ENCODE results near the gene UBE2C. TPM values are rescaled to one million over a fixed set of nuclear protein-coding genes. Genes with fewer than 3 reads are reported as not detected.
"Not testable (repeated sequence)": the region's sequence is repeated elsewhere in the genome, so short reads cannot be mapped to it uniquely, and the experiment has no call there.

UBE2C gene
- 100 to 1,000 TPM; 185 to 188 TPM for total RNA-seq

- Mint-ChIP-seq H3K9me3 (no peaks in the 10 kb centered on the region), H3K4me1 (peaks cover 13% of the 10 kb centered on the region), H3K27me3 (no peaks in the 10 kb centered on the region), H3K36me3 (peaks cover 50% of the 10 kb centered on the region), H3K27ac (peak within 1 kb of the TSS; percentile 90), H3K4me3 (peak within 1 kb of the TSS; percentile 98)
- peak; percentile 95 for DNase-seq
Measured at GRCh38 chr20:45812157-45813005, at the start of gene UBE2C. Gene UBE2C (plus strand): TSS chr20:45812644. CDS start chr20:45812696, 52 bp downstream.

GRCh38 chr20:45764618-45765282 lies 47.7 kb upstream of the UBE2C start:
- H3K4me1 Mint-ChIP-seq, DNase-seq, H3K36me3 Mint-ChIP-seq, H3K9me3 Mint-ChIP-seq, H3K4me3 Mint-ChIP-seq, H3K27ac Mint-ChIP-seq, H3K27me3 Mint-ChIP-seq: not testable (repeated sequence)

GRCh38 chr20:45765307-45765875 lies 47.1 kb upstream of the UBE2C start:
- Mint-ChIP-seq H3K36me3 (no peaks in the 10 kb centered on the region), H3K27ac (no peak overlapping the region), H3K4me3 (no peak overlapping the region), H3K4me1 (no peaks in the 10 kb centered on the region), H3K27me3 (peaks cover 4% of the 10 kb centered on the region), H3K9me3 (no peaks in the 10 kb centered on the region)
- no peak for DNase-seq

- no peak for DNase-seq
- H3K4me3 Mint-ChIP-seq: no peak overlapping the region
- H3K9me3 Mint-ChIP-seq: no peaks in the 10 kb centered on the region
- peaks cover 3% of the 10 kb centered on the region for H3K4me1 Mint-ChIP-seq
- H3K27ac Mint-ChIP-seq: no peak overlapping the region
- no peaks in the 10 kb centered on the region for H3K36me3 Mint-ChIP-seq
- H3K27me3 Mint-ChIP-seq: peaks cover 3% of the 10 kb centered on the region
Measured at GRCh38 chr20:45765980-45766379, 46.5 kb upstream of the UBE2C start.

- H3K27ac Mint-ChIP-seq: no peak overlapping the region
- no peak for DNase-seq
Measured at GRCh38 chr20:45768479-45768878, 44.0 kb upstream of the UBE2C start.

DNA sequence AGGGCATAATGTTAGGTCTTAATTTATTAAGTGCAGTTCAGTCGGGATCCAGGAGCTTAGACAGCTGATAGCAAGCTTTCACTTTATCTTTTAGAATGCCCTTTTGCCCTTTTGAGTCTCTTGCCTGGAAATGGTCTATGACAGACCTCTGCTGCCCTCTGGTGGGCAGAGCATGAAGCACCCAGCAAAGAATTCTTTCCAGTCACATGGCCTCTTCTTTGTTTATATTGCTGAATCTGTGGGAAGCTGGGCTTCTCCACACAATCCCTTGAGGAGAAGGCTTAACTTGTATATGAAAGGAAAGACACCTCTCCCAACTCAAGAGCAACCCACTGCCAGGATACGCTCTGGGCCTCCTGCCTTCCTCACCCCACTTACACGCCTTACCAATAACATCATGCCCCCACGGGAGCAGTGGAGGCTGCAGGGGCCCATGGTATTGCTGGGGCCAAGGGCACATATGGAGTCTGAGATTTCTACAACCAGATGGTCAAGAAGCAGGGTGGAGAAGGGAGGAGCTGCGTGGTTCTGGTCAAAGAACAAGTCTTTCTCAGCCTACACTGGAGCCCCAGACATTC lies 41.2 kb upstream of the UBE2C start:
- DNase-seq: peak; percentile 73
- no peaks in the 10 kb centered on the region for H3K9me3 Mint-ChIP-seq
- no peak overlapping the region for H3K27ac Mint-ChIP-seq
- no peak overlapping the region for H3K4me3 Mint-ChIP-seq
- H3K36me3 Mint-ChIP-seq: no peaks in the 10 kb centered on the region
- H3K4me1 Mint-ChIP-seq: peaks cover 6% of the 10 kb centered on the region
- peaks cover 11% of the 10 kb centered on the region for H3K27me3 Mint-ChIP-seq

More at GRCh38 chr20:45768479-45768878, 44.0 kb upstream of the UBE2C start:
- Mint-ChIP-seq H3K4me1 (peaks cover 6% of the 10 kb centered on the region), H3K27me3 (peaks cover 7% of the 10 kb centered on the region), H3K4me3 (no peak overlapping the region), H3K9me3 (no peaks in the 10 kb centered on the region), H3K36me3 (no peaks in the 10 kb centered on the region)

- H3K27ac Mint-ChIP-seq: no peak overlapping the region
- H3K4me1 Mint-ChIP-seq: peaks cover 6% of the 10 kb centered on the region
- DNase-seq: no peak
- no peaks in the 10 kb centered on the region for H3K36me3 Mint-ChIP-seq
- no peak overlapping the region for H3K4me3 Mint-ChIP-seq
- no peaks in the 10 kb centered on the region for H3K9me3 Mint-ChIP-seq
- H3K27me3 Mint-ChIP-seq: peaks cover 11% of the 10 kb centered on the region
Measured at GRCh38 chr20:45772693-45773092, 39.8 kb upstream of the UBE2C start.

DNA sequence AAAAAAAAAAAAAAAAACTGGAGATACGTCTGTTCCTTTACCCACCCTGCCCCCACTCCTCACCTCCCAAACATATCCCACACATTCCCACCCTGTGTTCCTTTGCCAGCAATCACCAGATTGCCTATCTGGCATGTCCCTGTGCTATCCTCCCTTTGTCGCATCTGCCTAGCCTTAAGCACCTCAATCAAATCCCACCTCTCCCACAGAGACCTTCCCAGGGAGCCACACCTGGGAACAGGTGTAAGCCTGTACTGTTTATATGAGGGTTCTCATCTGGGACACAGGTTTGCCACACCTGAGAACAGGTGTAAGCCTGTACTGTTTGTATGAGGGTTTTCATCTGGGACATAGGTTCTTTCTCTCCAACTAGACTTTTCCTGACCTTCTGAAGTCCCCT lies 37.5 kb upstream of the UBE2C start:
- Mint-ChIP-seq H3K27ac (no peak overlapping the region), H3K27me3 (peaks cover 17% of the 10 kb centered on the region), H3K4me3 (no peak overlapping the region), H3K9me3 (no peaks in the 10 kb centered on the region), H3K36me3 (no peaks in the 10 kb centered on the region), H3K4me1 (peaks cover 10% of the 10 kb centered on the region)
- no peak for DNase-seq

DNA sequence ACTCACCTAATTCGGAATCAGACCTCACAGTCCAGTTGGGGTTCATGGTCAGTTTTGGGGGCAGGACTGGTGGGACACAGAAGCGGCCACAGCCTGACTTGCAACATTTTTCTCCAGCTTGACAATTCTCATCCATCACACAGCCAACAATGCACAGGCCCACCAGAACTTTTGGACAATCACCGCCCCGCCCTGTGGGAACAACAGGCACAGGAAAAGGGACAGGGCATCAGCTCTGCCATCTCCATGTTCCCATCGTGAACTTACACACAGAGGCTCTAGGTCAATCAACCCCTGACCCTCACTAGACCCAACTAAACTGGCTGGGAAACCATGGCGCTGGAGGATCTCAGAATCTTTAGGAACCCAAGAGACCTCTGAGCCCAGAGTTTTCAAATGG lies 37.0 kb upstream of the UBE2C start:
- DNase-seq: no peak
- Mint-ChIP-seq H3K27ac (no peak overlapping the region), H3K4me3 (no peak overlapping the region), H3K4me1 (peaks cover 10% of the 10 kb centered on the region), H3K9me3 (no peaks in the 10 kb centered on the region), H3K36me3 (no peaks in the 10 kb centered on the region), H3K27me3 (peaks cover 17% of the 10 kb centered on the region)

- H3K27me3 Mint-ChIP-seq: peaks cover 17% of the 10 kb centered on the region
- H3K27ac Mint-ChIP-seq: no peak overlapping the region
- no peak overlapping the region for H3K4me3 Mint-ChIP-seq
- peaks cover 4% of the 10 kb centered on the region for H3K4me1 Mint-ChIP-seq
- no peak for DNase-seq
- no peaks in the 10 kb centered on the region for H3K36me3 Mint-ChIP-seq
- no peaks in the 10 kb centered on the region for H3K9me3 Mint-ChIP-seq
Measured at GRCh38 chr20:45776931-45777330, 35.5 kb upstream of the UBE2C start.

GRCh38 chr20:45779011-45779915 lies 33.2 kb upstream of the UBE2C start:
- Mint-ChIP-seq H3K27me3 (peaks cover 6% of the 10 kb centered on the region), H3K9me3 (no peaks in the 10 kb centered on the region), H3K4me1 (peaks cover 6% of the 10 kb centered on the region), H3K27ac (no peak overlapping the region), H3K36me3 (no peaks in the 10 kb centered on the region), H3K4me3 (no peak overlapping the region)
- DNase-seq: no peak

DNA sequence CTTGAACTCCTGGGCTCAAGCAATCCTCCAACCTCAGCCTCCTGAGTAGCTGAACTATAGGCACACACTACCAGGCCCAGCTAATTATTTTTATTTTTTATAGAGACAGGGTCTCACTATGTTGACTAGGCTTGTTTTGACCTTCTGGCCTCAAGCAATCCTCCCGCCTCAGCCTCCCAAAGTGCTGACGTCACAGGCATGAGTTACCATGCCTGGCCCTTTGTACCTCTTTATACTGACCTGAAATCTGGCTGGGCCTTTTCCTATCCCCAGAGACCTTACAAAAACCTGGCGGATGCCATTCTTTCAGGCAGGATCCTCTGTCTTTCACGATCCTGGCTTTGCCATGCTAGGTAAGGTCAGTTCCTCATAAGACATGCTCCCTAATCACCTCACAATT lies 32.3 kb upstream of the UBE2C start:
- Mint-ChIP-seq H3K9me3 (no peaks in the 10 kb centered on the region), H3K4me3 (no peak overlapping the region), H3K27me3 (peaks cover 6% of the 10 kb centered on the region), H3K36me3 (no peaks in the 10 kb centered on the region), H3K4me1 (peaks cover 6% of the 10 kb centered on the region), H3K27ac (no peak overlapping the region)
- no peak for DNase-seq

- no peak for DNase-seq
- H3K27me3 Mint-ChIP-seq: peaks cover 6% of the 10 kb centered on the region
Measured at GRCh38 chr20:45781391-45781931, 31.0 kb upstream of the UBE2C start.

DNA sequence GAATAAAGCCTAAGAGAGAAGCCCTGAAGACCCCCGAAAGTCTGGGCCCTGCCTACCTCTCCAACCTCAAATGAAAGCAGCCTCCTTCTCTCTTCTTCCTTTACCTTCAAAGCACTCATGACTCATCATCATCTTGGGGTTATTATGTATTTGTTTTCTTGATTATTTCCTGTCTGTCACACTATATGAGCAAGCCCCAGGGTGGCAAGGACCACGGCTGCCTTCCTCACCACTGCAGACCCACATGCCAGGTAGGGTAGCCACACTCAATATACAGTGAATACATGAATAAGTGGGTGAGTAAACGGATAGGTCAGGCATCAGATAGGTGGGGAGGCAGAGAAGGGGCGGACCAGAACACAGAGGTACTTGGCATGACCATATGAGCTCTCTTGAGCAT lies 29.6 kb upstream of the UBE2C start:
- Mint-ChIP-seq H3K27me3 (peaks cover 6% of the 10 kb centered on the region), H3K27ac (no peak overlapping the region), H3K9me3 (no peaks in the 10 kb centered on the region), H3K36me3 (no peaks in the 10 kb centered on the region), H3K4me1 (peaks cover 6% of the 10 kb centered on the region), H3K4me3 (no peak overlapping the region)
- DNase-seq: no peak

More at GRCh38 chr20:45781391-45781931, 31.0 kb upstream of the UBE2C start:
- Mint-ChIP-seq H3K36me3 (no peaks in the 10 kb centered on the region), H3K4me3 (no peak overlapping the region), H3K9me3 (no peaks in the 10 kb centered on the region), H3K4me1 (peaks cover 6% of the 10 kb centered on the region), H3K27ac (no peak overlapping the region)
